Smooth muscle cell (in vitro differentiated cells): ENCODE data around the gene MITF. TPM values are rescaled to one million over a fixed set of nuclear protein-coding genes. Genes with fewer than 3 reads are reported as not detected.
"Not testable (repeated sequence)": the region's sequence is repeated elsewhere in the genome, so short reads cannot be mapped to it uniquely, and the experiment has no call there.

Source experiments
- DNase-seq: peaks from one replicate; lab custom pipeline; 2025; ENCODE audit not compliant: unreplicated experiment; lab: John Stamatoyannopoulos, UW
- H2AFZ ChIP-seq: fragments of 200-600 bp; sonication (generic); 2 replicates; pipeline ENCODE4 v1.6.0; 2016; ENCODE audit warnings: antibody characterized with exemption, low read depth, mild to moderate bottlenecking
- H3F3A ChIP-seq: fragments of 200-600 bp; sonication (generic); 2 replicates; pipeline ENCODE4 v1.6.0; 2017; ENCODE audit warnings: antibody characterized with exemption, low read depth
- H3K27ac ChIP-seq: fragments of 200-600 bp; sonication (generic); 2 replicates; pipeline ENCODE4 v1.5.1; 2016; ENCODE audit warnings: low read depth, mild to moderate bottlenecking
- H3K27me3 ChIP-seq: fragments of 200-600 bp; sonication (generic); 2 replicates; pipeline ENCODE4 v1.6.1; 2016; ENCODE audit warnings: low read depth, mild to moderate bottlenecking
- H3K36me3 ChIP-seq: fragments of 200-600 bp; sonication (generic); 2 replicates; pipeline ENCODE4 v1.5.1; 2016; ENCODE audit warnings: low read depth
- H3K4me1 ChIP-seq: fragments of 200-600 bp; sonication (generic); 2 replicates; pipeline ENCODE4 v1.5.1; 2016; ENCODE audit warnings: low read depth
- H3K4me2 ChIP-seq: fragments of 200-600 bp; sonication (generic); 2 replicates; pipeline ENCODE4 v1.6.0; 2016; ENCODE audit warnings: mild to moderate bottlenecking
- H3K4me3 ChIP-seq: fragments of 200-600 bp; sonication (generic); 2 replicates; pipeline ENCODE4 v1.5.1; 2016; ENCODE audit warnings: mild to moderate bottlenecking
- H3K79me2 ChIP-seq: fragments of 200-600 bp; sonication (generic); 2 replicates; pipeline ENCODE4 v1.6.0; 2016; ENCODE audit warnings: low read depth, mild to moderate bottlenecking
- H3K9ac ChIP-seq: fragments of 200-600 bp; sonication (generic); 2 replicates; pipeline ENCODE4 v1.6.0; 2016; ENCODE audit warnings: low read depth
- H3K9me3 ChIP-seq: fragments of 200-600 bp; sonication (generic); replicated peaks from 2 replicates; pipeline ENCODE4 v1.5.1; 2016; ENCODE audit warnings: low read depth
- H4K20me1 ChIP-seq: fragments of 200-600 bp; sonication (generic); 2 replicates; pipeline ENCODE4 v1.6.0; 2016; ENCODE audit warnings: low read depth
- CTCF ChIP-seq: fragments of 200-600 bp; sonication (generic); IDR thresholded peaks from 2 replicates; pipeline ENCODE4 v1.5.1; 2017; ENCODE audit warnings: borderline replicate concordance, mild to moderate bottlenecking, antibody characterized with exemption; ENCODE audit not compliant: insufficient read depth, poor library complexity, severe bottlenecking
- WGBS: methylation state at CpG from one replicate; pipeline ENCODE4 v1.1.7; 2016; ENCODE audit warnings: low lambda C conversion rate; 5-methylcytosine and 5-hydroxymethylcytosine counted together
- polyA plus RNA-seq: library from polyadenylated mRNA; unstranded; fragments of >200 nt; fragmentation: Nextera tagmentation; extraction: Ambion mirVana; gene quantifications from 2 replicates; pipeline ENCODE4 v1.2.1, GENCODE V29; 2016
- total RNA-seq: library from RNA; depleted of rRNA; stranded (reverse); fragments of >200 nt; gene quantifications from 2 replicates; pipeline ENCODE4 v1.2.3, GENCODE V29; 2014

Gene MITF
- total and polyA plus RNA-seq, 2 experiments from 2014 or later = 2.3 to 3.1 TPM

GRCh38 chr3:69907554-69907953, 168.3 kb downstream of the MITF start:
- H3K9ac ChIP-seq = no peak overlapping the region
- WGBS = 87% methylated on average over 1 of the region's 1 CpG

GRCh38 chr3:69909859-69910258, 170.6 kb downstream of the MITF start:
- not testable (repeated sequence) for H3K9me3 ChIP-seq, H3K79me2 ChIP-seq, H3K9ac ChIP-seq, H2AFZ ChIP-seq, H4K20me1 ChIP-seq, H3K4me2 ChIP-seq, H3K4me3 ChIP-seq, H3K27me3 ChIP-seq, H3K27ac ChIP-seq, H3K36me3 ChIP-seq, H3F3A ChIP-seq, DNase-seq, H3K4me1 ChIP-seq

More at GRCh38 chr3:69907554-69907953, 168.3 kb downstream of the MITF start:
- Histone ChIP-seq H3K4me2 (no peak overlapping the region), H3K9me3 (no peaks in the 10 kb centered on the region), H3K4me1 (no peaks in the 10 kb centered on the region), H2AFZ (no peak overlapping the region), H3K36me3 (no peaks in the 10 kb centered on the region), H3K27ac (no peak overlapping the region), H3K4me3 (no peak overlapping the region), H3K27me3 (no peaks in the 10 kb centered on the region), H3F3A (no peaks in the 10 kb centered on the region), H3K79me2 (no peaks in the 10 kb centered on the region), H4K20me1 (no peaks in the 10 kb centered on the region)
- no peak for TF ChIP-seq CTCF
- no peak for DNase-seq

GRCh38 chr3:69913422-69913821, 174.2 kb downstream of the MITF start:
- H3K79me2 ChIP-seq = no peaks in the 10 kb centered on the region
- H3K4me2 ChIP-seq = no peak overlapping the region
- TF ChIP-seq CTCF = no peak
- H3F3A ChIP-seq = no peaks in the 10 kb centered on the region
- H3K4me3 ChIP-seq = no peak overlapping the region
- no peak overlapping the region for H3K27ac ChIP-seq
- H3K9me3 ChIP-seq = no peaks in the 10 kb centered on the region
- whole genome bisulfite sequencing = 91% methylated on average over 3 of the region's 3 CpGs
- H4K20me1 ChIP-seq = no peaks in the 10 kb centered on the region
- no peak overlapping the region for H3K9ac ChIP-seq
- H3K36me3 ChIP-seq = no peaks in the 10 kb centered on the region
- DNase-seq = no peak
- H3K4me1 ChIP-seq = no peaks in the 10 kb centered on the region
- H3K27me3 ChIP-seq = no peaks in the 10 kb centered on the region
- no peak overlapping the region for H2AFZ ChIP-seq

GRCh38 chr3:69914395-69914794, 175.1 kb downstream of the MITF start:
- H3K4me1 ChIP-seq = no peaks in the 10 kb centered on the region
- no peaks in the 10 kb centered on the region for H3K79me2 ChIP-seq
- no peaks in the 10 kb centered on the region for H4K20me1 ChIP-seq
- H3F3A ChIP-seq = no peaks in the 10 kb centered on the region
- no peak overlapping the region for H2AFZ ChIP-seq
- 85% methylated on average over 4 of the region's 4 CpGs for WGBS
- TF ChIP-seq CTCF = no peak
- no peak overlapping the region for H3K4me3 ChIP-seq
- no peak overlapping the region for H3K27ac ChIP-seq
- H3K9ac ChIP-seq = no peak overlapping the region
- H3K36me3 ChIP-seq = no peaks in the 10 kb centered on the region
- H3K4me2 ChIP-seq = no peak overlapping the region
- no peaks in the 10 kb centered on the region for H3K9me3 ChIP-seq
- no peaks in the 10 kb centered on the region for H3K27me3 ChIP-seq
- no peak for DNase-seq
